ENCODE results near the gene BCAP31.

Gene BCAP31

DNA sequence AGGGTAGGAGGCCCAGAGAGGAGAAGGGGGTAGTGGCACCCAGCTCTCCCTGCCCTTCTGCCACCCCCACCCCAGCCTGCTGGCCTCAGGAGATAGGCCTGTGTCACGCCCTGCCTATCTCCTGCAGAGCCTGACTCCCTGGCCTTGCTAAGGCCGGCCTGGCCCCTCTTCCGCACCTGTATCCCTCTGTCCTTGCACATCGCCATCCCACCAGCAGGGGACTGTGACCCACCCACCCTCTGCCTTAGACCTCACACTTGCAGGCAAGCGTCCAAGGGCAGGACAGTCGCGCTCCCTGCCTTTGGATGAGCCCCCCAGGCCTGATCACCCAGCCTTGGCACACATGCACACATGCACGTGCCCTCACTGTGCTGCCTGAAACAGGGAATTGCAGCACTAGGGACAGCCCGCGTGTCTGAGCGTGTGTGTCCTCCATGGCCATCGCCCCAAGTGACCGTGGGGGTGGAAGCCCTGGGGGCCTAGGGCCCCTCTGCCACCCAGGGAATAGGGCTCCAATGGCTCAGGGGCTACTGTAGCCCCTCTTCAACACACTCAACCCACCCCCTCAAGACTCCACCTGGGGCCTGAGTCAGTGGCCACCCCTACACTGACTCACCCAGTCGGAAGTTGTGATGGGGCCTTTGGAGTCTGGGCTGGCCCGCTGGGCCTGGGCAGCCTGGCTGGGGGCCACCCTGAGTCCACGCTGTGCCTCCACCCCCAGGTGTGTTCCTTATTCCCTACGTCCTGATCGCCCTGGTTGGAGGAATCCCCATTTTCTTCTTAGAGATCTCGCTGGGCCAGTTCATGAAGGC lies 34.3 kb downstream of the BCAP31 start:
- Histone ChIP-seq H3K4me3 (replicated peaks; ENCODE audit: insufficient read depth, low read length) (no peak overlapping the region), H3K27me3 (ENCODE audit: insufficient read depth, poor library complexity, severe bottlenecking) (no peaks in the 10 kb centered on the region), H3K27ac (replicated peaks) (no peak overlapping the region)
- TF ChIP-seq SPI1 (IDR thresholded peaks at IDR 0.05; ENCODE audit: borderline replicate concordance, low read depth) (no peak), POLR2AphosphoS5 (IDR thresholded peaks at IDR 0.05; ENCODE audit: low read depth) (no peak), GABPA (IDR thresholded peaks at IDR 0.05; ENCODE audit: low read depth) (no peak)
- TF ChIP-seq, protein P1, sequence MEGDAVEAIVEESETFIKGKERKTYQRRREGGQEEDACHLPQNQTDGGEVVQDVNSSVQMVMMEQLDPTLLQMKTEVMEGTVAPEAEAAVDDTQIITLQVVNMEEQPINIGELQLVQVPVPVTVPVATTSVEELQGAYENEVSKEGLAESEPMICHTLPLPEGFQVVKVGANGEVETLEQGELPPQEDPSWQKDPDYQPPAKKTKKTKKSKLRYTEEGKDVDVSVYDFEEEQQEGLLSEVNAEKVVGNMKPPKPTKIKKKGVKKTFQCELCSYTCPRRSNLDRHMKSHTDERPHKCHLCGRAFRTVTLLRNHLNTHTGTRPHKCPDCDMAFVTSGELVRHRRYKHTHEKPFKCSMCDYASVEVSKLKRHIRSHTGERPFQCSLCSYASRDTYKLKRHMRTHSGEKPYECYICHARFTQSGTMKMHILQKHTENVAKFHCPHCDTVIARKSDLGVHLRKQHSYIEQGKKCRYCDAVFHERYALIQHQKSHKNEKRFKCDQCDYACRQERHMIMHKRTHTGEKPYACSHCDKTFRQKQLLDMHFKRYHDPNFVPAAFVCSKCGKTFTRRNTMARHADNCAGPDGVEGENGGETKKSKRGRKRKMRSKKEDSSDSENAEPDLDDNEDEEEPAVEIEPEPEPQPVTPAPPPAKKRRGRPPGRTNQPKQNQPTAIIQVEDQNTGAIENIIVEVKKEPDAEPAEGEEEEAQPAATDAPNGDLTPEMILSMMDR (IDR thresholded peaks at IDR 0.05; ENCODE audit: insufficient read depth, low read length) = no peak
- TF ChIP-seq, protein P2, sequence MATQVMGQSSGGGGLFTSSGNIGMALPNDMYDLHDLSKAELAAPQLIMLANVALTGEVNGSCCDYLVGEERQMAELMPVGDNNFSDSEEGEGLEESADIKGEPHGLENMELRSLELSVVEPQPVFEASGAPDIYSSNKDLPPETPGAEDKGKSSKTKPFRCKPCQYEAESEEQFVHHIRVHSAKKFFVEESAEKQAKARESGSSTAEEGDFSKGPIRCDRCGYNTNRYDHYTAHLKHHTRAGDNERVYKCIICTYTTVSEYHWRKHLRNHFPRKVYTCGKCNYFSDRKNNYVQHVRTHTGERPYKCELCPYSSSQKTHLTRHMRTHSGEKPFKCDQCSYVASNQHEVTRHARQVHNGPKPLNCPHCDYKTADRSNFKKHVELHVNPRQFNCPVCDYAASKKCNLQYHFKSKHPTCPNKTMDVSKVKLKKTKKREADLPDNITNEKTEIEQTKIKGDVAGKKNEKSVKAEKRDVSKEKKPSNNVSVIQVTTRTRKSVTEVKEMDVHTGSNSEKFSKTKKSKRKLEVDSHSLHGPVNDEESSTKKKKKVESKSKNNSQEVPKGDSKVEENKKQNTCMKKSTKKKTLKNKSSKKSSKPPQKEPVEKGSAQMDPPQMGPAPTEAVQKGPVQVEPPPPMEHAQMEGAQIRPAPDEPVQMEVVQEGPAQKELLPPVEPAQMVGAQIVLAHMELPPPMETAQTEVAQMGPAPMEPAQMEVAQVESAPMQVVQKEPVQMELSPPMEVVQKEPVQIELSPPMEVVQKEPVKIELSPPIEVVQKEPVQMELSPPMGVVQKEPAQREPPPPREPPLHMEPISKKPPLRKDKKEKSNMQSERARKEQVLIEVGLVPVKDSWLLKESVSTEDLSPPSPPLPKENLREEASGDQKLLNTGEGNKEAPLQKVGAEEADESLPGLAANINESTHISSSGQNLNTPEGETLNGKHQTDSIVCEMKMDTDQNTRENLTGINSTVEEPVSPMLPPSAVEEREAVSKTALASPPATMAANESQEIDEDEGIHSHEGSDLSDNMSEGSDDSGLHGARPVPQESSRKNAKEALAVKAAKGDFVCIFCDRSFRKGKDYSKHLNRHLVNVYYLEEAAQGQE (IDR thresholded peaks at IDR 0.05; ENCODE audit: insufficient replicate concordance, low read depth) = no peak
- no peak for DNase-seq (ENCODE audit: low read depth in 1 of 2, low spot score in 1 of 2)

DNA sequence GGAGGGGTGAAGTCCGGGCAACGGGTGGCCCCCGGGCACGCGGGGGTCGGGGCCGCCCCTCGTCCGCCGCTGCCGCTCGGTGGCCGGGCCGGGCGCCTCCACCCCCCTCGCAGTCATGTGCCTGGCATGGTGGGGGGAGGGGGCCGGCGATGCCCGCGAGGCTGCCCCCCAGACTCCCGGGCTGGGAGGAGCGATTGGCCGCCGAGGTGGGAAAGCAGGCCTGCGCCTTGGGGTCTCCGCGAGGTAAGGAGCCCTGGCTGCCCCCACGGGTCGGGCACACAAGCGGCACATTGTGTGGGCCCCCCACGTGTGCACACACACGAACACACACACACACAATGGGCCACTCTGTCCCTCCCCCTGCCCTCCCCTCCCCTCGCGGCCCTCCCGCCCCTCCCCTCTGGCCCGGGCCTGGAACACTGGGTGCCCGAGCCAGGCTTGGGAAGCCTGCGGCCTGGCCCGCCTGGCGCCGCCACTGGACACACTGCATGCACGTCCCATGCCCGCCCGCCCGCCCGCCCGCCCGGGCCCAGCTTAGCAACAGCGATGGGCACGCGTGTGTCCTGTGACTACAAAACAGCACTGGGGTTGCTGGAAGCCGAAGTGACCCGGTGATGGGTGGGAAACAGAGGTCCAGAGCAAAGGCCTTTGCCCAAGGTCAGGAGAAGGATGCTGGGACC lies 35.1 kb downstream of the BCAP31 start:
- H3K27me3 ChIP-seq (ENCODE audit: insufficient read depth, poor library complexity, severe bottlenecking) = no peaks in the 10 kb centered on the region
- TF ChIP-seq GABPA (IDR thresholded peaks at IDR 0.05; ENCODE audit: low read depth) = no peak
- TF ChIP-seq, protein P1 (IDR thresholded peaks at IDR 0.05; ENCODE audit: insufficient read depth, low read length) = no peak
- TF ChIP-seq, protein P2 (IDR thresholded peaks at IDR 0.05; ENCODE audit: insufficient replicate concordance, low read depth) = no peak
- TF ChIP-seq SPI1 (IDR thresholded peaks at IDR 0.05; ENCODE audit: borderline replicate concordance, low read depth) = no peak
- TF ChIP-seq POLR2AphosphoS5 (IDR thresholded peaks at IDR 0.05; ENCODE audit: low read depth) = no peak
- H3K27ac ChIP-seq (replicated peaks) = no peak overlapping the region
- no peak overlapping the region for H3K4me3 ChIP-seq (replicated peaks; ENCODE audit: insufficient read depth, low read length)
- DNase-seq (ENCODE audit: low read depth in 1 of 2, low spot score in 1 of 2) = no peak

DNA sequence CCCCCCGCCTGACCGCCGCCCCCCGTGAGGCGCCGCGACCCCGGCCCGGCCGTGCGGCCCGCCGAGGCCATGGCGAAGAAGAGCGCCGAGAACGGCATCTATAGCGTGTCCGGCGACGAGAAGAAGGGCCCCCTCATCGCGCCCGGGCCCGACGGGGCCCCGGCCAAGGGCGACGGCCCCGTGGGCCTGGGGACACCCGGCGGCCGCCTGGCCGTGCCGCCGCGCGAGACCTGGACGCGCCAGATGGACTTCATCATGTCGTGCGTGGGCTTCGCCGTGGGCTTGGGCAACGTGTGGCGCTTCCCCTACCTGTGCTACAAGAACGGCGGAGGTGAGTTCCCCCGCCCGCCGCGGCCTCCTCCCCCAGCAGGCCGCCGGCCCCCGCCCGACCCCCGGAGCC lies 35.7 kb downstream of the BCAP31 start:
- H3K4me3 ChIP-seq (replicated peaks; ENCODE audit: insufficient read depth, low read length) = no peak overlapping the region
- no peaks in the 10 kb centered on the region for H3K27me3 ChIP-seq (ENCODE audit: insufficient read depth, poor library complexity, severe bottlenecking)
- TF ChIP-seq POLR2AphosphoS5 (IDR thresholded peaks at IDR 0.05; ENCODE audit: low read depth) (no peak), SPI1 (IDR thresholded peaks at IDR 0.05; ENCODE audit: borderline replicate concordance, low read depth) (no peak), GABPA (IDR thresholded peaks at IDR 0.05; ENCODE audit: low read depth) (no peak)
- TF ChIP-seq, protein P1 (IDR thresholded peaks at IDR 0.05; ENCODE audit: insufficient read depth, low read length) = no peak
- TF ChIP-seq, protein P2 (IDR thresholded peaks at IDR 0.05; ENCODE audit: insufficient replicate concordance, low read depth) = no peak
- no peak overlapping the region for H3K27ac ChIP-seq (replicated peaks)
- no peak for DNase-seq (ENCODE audit: low read depth in 1 of 2, low spot score in 1 of 2)

Measured in HL-60 (cell line).